GM12801 (cell line): ENCODE data around the gene C10orf53.

Source experiments
- CTCF ChIP-seq: IDR thresholded peaks from one replicate; pipeline ENCODE4 v1.5.1; 2011; ENCODE audit warnings: control low read depth; ENCODE audit not compliant: insufficient read length; ENCODE audit errors: extremely low read depth

C10orf53 gene

DNA sequence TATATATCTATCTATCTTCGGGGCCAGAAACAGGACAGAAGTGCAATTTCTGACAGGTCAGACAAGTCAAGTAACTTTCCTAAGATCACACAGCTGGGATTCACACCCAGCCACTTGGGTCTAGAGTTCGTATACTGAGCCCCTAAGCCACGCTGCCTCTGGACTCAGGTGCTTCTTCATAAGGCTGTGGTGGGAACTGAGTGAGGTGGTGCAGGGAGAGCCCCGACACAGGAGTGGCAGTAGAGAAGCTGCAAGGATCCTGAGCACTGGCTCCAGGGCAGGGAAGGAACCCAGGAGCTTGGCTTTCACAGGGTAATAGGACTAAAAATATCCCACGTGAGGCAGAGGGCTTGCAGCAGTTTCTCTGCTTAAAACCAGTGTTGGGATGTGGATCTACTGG is 33.8 kb downstream of the C10orf53 start:
- TF ChIP-seq CTCF = no peak

DNA sequence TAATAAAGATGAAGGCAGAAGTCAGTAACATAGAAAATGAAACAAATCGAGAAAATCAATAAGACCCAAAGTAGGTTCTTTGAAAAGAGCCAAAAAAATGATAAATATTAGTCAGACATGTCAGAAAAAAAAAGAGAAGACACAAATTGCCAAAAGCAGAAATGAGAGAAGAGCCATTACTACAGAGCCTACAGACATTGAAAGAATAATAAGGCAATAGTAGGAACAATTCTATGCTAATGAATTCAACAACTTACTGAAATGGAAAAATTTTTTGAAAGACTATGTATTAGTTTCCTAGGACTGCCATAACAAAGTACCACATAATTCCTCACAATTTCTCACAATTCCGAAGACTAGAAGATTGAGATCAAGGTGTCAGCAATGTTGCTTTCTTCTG is 47.1 kb downstream of the C10orf53 start:
- TF ChIP-seq CTCF = no peak

- TF ChIP-seq CTCF = no peak
Observed at GRCh38 chr10:49733866-49734265, 54.4 kb downstream of the C10orf53 start.

- no peak for TF ChIP-seq CTCF
Observed at GRCh38 chr10:49734676-49735075, 55.2 kb downstream of the C10orf53 start.

DNA sequence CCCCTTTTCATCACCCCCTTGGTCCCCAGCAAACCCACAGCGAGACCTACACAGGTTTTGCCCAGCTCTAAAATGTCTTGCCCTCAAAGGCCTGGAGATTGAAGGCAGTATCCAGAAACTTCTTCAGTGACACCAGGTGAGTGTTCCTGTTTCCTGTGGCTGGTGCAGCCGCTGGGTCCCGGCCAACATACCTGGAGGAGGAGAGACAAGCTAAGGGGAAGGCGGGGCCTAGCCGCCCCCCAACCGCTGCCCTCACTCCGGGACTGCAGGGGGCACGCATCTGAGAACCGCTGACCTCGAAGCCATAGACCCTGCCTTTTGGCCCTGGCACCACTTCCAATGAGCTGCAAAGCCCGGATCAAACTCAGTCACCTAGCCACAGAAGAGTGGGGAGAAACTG is 55.7 kb downstream of the C10orf53 start:
- TF ChIP-seq CTCF = no peak

GRCh38 chr10:49735848-49736563 is 56.6 kb downstream of the C10orf53 start:
- TF ChIP-seq CTCF = no peak

GRCh38 chr10:49736564-49737113 is 57.2 kb downstream of the C10orf53 start:
- TF ChIP-seq CTCF = no peak
